ENCODE data around the gene PDHA1.

Gene PDHA1

GRCh38 chrX:19343535-19344408, at the start of gene PDHA1:
Gene PDHA1 (plus strand): TSS chrX:19343927. CDS start chrX:19344038, 111 bp downstream.
- peak within 1 kb of the TSS; percentile 69 to 83 for H3K27ac ChIP-seq
- H3K4me3 ChIP-seq, result peak within 1 kb of the TSS; percentile 76
- no peak for TF ChIP-seq CTCF (IDR thresholded peaks at IDR 0.05)

GRCh38 chrX:19303256-19303880, 40.4 kb upstream of the PDHA1 start:
- Histone ChIP-seq H3K27ac (peak overlapping the region; percentile 68 to 76), H3K4me3 (peak overlapping the region; percentile 50)
- DNase-seq (ENCODE audit: low spot score), result no peak
- no peak for TF ChIP-seq CTCF (IDR thresholded peaks at IDR 0.05)

More at GRCh38 chrX:19343535-19344408, at the start of gene PDHA1:
- DNase-seq (ENCODE audit: low spot score), result peak; percentile 92

DNA sequence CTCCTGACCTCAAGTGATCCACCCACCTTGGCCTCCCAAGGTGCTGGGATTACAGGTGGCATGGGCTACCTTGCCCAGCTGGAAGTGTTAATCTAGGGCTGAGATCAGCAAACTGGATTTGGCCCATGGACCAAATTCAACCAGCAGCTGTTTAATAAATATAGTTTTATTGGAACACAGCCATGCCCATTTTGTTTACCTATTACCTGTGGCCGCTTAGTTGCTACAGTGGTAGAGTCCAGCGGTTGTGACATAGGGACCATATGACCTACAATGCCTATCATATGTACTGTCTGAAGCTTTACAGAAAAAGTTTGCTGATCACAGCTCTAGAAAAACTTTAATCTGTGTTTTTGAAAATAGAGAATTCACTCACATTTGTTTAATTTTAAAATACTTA, 17.2 kb upstream of the PDHA1 start:
- no peak overlapping the region for H3K27ac ChIP-seq
- H3K4me3 ChIP-seq, result no peak overlapping the region
- DNase-seq (ENCODE audit: low spot score), result no peak
- TF ChIP-seq CTCF (IDR thresholded peaks at IDR 0.05), result no peak

GRCh38 chrX:19331831-19332230, 11.9 kb upstream of the PDHA1 start:
- no peak overlapping the region for H3K27ac ChIP-seq
- TF ChIP-seq CTCF (IDR thresholded peaks at IDR 0.05), result no peak
- DNase-seq (ENCODE audit: low spot score), result no peak
- H3K4me3 ChIP-seq, result no peak overlapping the region

DNA sequence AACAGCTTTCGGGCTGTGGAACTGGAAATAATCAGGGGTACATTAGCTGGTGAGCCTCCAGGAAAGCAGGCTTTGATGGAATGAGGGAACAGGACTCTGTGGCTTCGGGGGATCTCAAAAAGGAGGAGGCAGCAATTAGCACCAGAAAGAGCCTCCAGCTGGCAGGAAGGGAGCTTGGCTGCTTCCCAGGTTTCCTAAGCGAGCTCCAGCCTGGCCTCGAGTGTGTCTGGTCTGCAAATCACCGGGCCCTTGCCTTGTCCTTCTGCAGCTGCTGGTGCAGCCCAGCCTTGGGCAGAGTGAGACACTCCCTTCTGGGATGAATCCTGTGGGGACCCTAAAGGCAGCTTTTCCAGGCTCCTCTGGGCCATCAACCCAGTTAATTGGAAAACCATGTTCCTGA, 10.7 kb upstream of the PDHA1 start:
- no peak for DNase-seq (ENCODE audit: low spot score)
- TF ChIP-seq CTCF (IDR thresholded peaks at IDR 0.05), result no peak
- no peak overlapping the region for H3K4me3 ChIP-seq
- H3K27ac ChIP-seq, result no peak overlapping the region

DNA sequence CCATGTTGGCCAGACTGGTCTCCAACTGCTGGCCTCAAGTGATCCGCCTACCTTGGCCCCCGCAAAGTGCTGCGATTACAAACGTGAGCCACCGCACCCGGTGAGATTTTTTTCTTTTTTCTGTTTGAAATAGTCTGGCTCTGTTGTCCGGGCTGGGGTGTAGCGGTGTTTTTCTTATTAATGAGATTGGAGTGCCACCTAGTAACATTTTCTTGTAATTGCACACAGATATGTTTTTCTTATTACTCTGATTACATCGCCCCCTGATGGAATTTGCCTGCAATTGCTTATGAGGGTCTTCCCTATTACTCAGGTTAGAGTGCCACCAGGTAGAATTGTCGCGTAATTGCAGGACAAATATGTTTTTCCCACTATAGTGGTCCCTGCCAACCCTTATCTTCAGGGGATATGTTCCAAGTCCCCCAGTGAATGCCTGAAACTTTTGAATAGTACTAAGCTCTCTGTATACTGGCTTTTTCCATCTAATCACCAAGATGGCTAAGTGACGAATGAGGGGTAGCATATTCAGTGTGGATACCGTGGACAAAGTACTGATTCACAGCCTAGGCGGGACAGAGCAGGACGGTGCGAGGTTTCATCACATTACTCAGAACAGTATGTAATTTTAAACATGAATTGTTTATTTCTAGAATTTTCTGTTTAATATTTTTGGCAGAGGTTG, 8.6 kb upstream of the PDHA1 start:
- Histone ChIP-seq H3K4me3 (no peak overlapping the region), H3K27ac (no peak overlapping the region)
- no peak for DNase-seq (ENCODE audit: low spot score)
- TF ChIP-seq CTCF (IDR thresholded peaks at IDR 0.05), result no peak
